Liver (tissue), 9 donors: Measurements from ENCODE around the gene CYP2R1. TPM values are rescaled to one million over a fixed set of nuclear protein-coding genes. Genes with fewer than 3 reads are reported as not detected.

Experiments used
- DNase-seq: peaks from one replicate; pipeline ENCODE4 v3.0.0-alpha.2; 2017; ENCODE audit warnings: low spot score
- H3K27ac ChIP-seq, 2 donors: one replicate each; pipeline ENCODE4 v1.7.0; 2013; ENCODE audit warnings: inconsistent platforms in 2 of 2, low read length in 2 of 2, control low read depth in 1 of 2, low read depth in 1 of 2, mild to moderate bottlenecking in 1 of 2
- H3K27me3 ChIP-seq, 4 donors: one replicate each; pipeline versions ENCODE4 v1.6.1 to v1.7.0; 2013; ENCODE audit warnings: low read length in 3 of 4, inconsistent platforms in 1 of 4, mild to moderate bottlenecking in 1 of 4, moderate library complexity in 1 of 4; ENCODE audit not compliant: control insufficient read depth in 4 of 4, insufficient read depth in 4 of 4
- H3K36me3 ChIP-seq, 4 donors: one replicate each; pipeline versions ENCODE4 v1.6.1 to v1.7.0; 2013; ENCODE audit warnings: low read length in 3 of 4, mild to moderate bottlenecking in 3 of 4, low read depth in 1 of 4, moderate library complexity in 1 of 4; ENCODE audit not compliant: control insufficient read depth in 4 of 4, insufficient read depth in 3 of 4
- H3K4me1 ChIP-seq, 4 donors: one replicate each; pipeline versions ENCODE4 v1.6.1 to v1.7.0; 2013; ENCODE audit warnings: low read length in 3 of 4, mild to moderate bottlenecking in 3 of 4, moderate library complexity in 1 of 4; ENCODE audit not compliant: control insufficient read depth in 4 of 4, insufficient read depth in 4 of 4
- H3K4me3 ChIP-seq, 3 donors: one replicate each; pipeline versions ENCODE4 v1.6.1 to v1.7.0; 2013; ENCODE audit warnings: low read length in 3 of 3, control low read depth in 1 of 3, low read depth in 1 of 3, mild to moderate bottlenecking in 1 of 3
- H3K9ac ChIP-seq, 2 donors: one replicate each; pipeline ENCODE4 v1.7.0; 2013; ENCODE audit warnings: low read length in 2 of 2, mild to moderate bottlenecking in 2 of 2, moderate library complexity in 2 of 2, control low read depth in 1 of 2, low read depth in 1 of 2
- H3K9me3 ChIP-seq, 4 donors: one replicate each; pipeline versions ENCODE4 v1.6.1 to v1.7.0; 2013; ENCODE audit warnings: low read length in 3 of 4; ENCODE audit not compliant: control insufficient read depth in 4 of 4
- EGR1 ChIP-seq, 2 donors: IDR thresholded peaks; 2 replicates each; pipeline ENCODE4 v1.6.1; 2016 to 2018; ENCODE audit warnings: antibody characterized with exemption in 2 of 2, low read depth in 2 of 2
- FOXA1 ChIP-seq: IDR thresholded peaks from 2 replicates; pipeline ENCODE4 v1.6.1; 2016; ENCODE audit warnings: antibody characterized with exemption
- FOXA2 ChIP-seq: IDR thresholded peaks from 2 replicates; pipeline ENCODE4 v1.6.1; 2016; ENCODE audit warnings: antibody characterized with exemption
- GABPA ChIP-seq, 2 donors: IDR thresholded peaks in 1 of 2; conservative IDR thresholded peaks in 1 of 2; 2 replicates each; pipeline ENCODE4 v1.6.1; 2016; ENCODE audit warnings: antibody characterized with exemption in 2 of 2, mild to moderate bottlenecking in 1 of 2, moderate library complexity in 1 of 2
- HNF4A ChIP-seq, 2 donors: conservative IDR thresholded peaks; 2 replicates each; pipeline ENCODE4 v1.6.1; 2016; ENCODE audit warnings: antibody characterized with exemption in 2 of 2, mild to moderate bottlenecking in 2 of 2
- HNF4G ChIP-seq: IDR thresholded peaks from 2 replicates; pipeline ENCODE4 v1.6.1; 2016; ENCODE audit warnings: antibody characterized with exemption
- JUND ChIP-seq, 2 donors: IDR thresholded peaks; 2 replicates each; pipeline ENCODE4 v1.6.1; 2016; ENCODE audit warnings: antibody characterized with exemption in 2 of 2
- NR2F2 ChIP-seq: IDR thresholded peaks from 2 replicates; pipeline ENCODE4 v1.6.1; 2016; ENCODE audit warnings: antibody characterized with exemption
- RAD21 ChIP-seq, 2 donors: IDR thresholded peaks; 2 replicates each; pipeline ENCODE4 v1.6.1; 2016; ENCODE audit warnings: antibody characterized with exemption in 2 of 2, mild to moderate bottlenecking in 2 of 2
- RXRA ChIP-seq, 2 donors: IDR thresholded peaks; 2 replicates each; pipeline ENCODE4 v1.6.1; 2017 to 2018; ENCODE audit warnings: antibody characterized with exemption in 2 of 2, mild to moderate bottlenecking in 1 of 2
- SP1 ChIP-seq: IDR thresholded peaks from 2 replicates; pipeline ENCODE4 v1.6.1; 2018; ENCODE audit warnings: antibody characterized with exemption, mild to moderate bottlenecking
- TAF1 ChIP-seq: conservative IDR thresholded peaks from 2 replicates; pipeline ENCODE4 v1.6.1; 2016; ENCODE audit warnings: antibody characterized with exemption, mild to moderate bottlenecking
- YY1 ChIP-seq: IDR thresholded peaks from 2 replicates; pipeline ENCODE4 v1.6.1; 2016; ENCODE audit warnings: antibody characterized with exemption, mild to moderate bottlenecking
- WGBS: extraction: QIAGEN DNeasy Blood & Tissue Kit; methylation state at CpG from one replicate; pipeline ENCODE4 v1.1.7; 2013; 5-methylcytosine and 5-hydroxymethylcytosine counted together
- polyA plus RNA-seq, 2 donors: library from polyadenylated mRNA; stranded (reverse) in 1 of 2; unstranded in 1 of 2; fragments of 200-250 nt in 1 of 2; fragments of >200 nt in 1 of 2; fragmentation: Nextera tagmentation in 1 of 2; extraction: Ambion mirVana in 1 of 2; gene quantifications; one replicate each; pipeline versions ENCODE4 v1.2.1 to v1.2.3, GENCODE V29; 2013 to 2015
- total RNA-seq, 2 donors: library from RNA; depleted of rRNA; stranded (reverse); fragments of >200 nt; gene quantifications; one replicate each; pipeline ENCODE4 v1.2.3, GENCODE V29; 2014
- TF ChIP-seq, protein P1 (sequence below): IDR thresholded peaks from 2 replicates; pipeline ENCODE4 v1.6.1; 2016; ENCODE audit warnings: antibody characterized with exemption
- TF ChIP-seq, protein P2 (sequence below): IDR thresholded peaks from 2 replicates; pipeline ENCODE4 v1.6.1; 2016; ENCODE audit warnings: antibody characterized with exemption
- TF ChIP-seq, protein P3 (sequence below): IDR thresholded peaks from 2 replicates; pipeline ENCODE4 v1.6.1; 2016; ENCODE audit warnings: antibody characterized with exemption, mild to moderate bottlenecking
- TF ChIP-seq, protein P4 (sequence below): IDR thresholded peaks from 2 replicates; pipeline ENCODE4 v1.6.1; 2016; ENCODE audit warnings: antibody characterized with exemption
- TF ChIP-seq, protein P5 (sequence below): fragments of 150-350 bp; IDR thresholded peaks from 2 replicates; pipeline ENCODE4 v1.5.1; 2017; ENCODE audit warnings: improper control_type of control experiment, low read depth, low read length; ENCODE audit not compliant: missing input control
- donor health status: healthy.
- donor health status: healthy.
- donor health status: healthy.
- donor health status: healthy.
- donor health status: healthy.

CYP2R1 gene, protein sequence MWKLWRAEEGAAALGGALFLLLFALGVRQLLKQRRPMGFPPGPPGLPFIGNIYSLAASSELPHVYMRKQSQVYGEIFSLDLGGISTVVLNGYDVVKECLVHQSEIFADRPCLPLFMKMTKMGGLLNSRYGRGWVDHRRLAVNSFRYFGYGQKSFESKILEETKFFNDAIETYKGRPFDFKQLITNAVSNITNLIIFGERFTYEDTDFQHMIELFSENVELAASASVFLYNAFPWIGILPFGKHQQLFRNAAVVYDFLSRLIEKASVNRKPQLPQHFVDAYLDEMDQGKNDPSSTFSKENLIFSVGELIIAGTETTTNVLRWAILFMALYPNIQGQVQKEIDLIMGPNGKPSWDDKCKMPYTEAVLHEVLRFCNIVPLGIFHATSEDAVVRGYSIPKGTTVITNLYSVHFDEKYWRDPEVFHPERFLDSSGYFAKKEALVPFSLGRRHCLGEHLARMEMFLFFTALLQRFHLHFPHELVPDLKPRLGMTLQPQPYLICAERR
- total RNA-seq (1 to 10 TPM; 5.8 to 7.5 TPM), polyA plus RNA-seq (1 to 10 TPM; 3.2 to 8.2 TPM)

DNA sequence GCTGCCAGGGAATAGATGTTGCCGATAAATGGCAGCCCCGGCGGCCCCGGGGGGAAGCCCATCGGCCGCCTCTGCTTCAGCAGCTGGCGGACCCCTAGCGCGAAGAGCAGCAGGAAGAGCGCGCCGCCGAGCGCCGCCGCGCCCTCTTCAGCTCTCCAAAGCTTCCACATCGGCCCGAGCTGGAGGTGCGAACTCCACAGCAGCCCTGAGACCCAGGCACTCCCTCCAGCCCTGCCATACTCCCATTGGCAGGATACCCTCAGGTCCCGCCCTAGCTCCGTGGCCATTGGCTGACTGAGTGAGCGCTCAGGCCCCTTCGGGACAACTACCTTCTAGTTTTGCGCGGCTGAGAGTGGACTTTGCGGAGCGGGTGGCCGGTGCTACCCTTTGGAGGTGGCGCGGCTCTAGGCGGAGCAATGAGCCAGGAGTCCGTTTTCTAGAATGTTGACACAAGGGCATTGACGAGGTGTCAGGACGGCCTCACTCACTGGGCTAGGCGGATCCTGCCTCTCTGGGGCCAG is at the start of gene CYP2R1:
Gene CYP2R1 (minus strand): TSS at position 196 of the 521 bp plus-strand sequence. CDS start 26 bp downstream, at position 170.
- WGBS: under 1% methylated on average over 36 of the region's 36 CpGs
- peaks cover 3 to 20% (median 9%) of the 10 kb centered on the region in 4 donors for H3K4me1 ChIP-seq
- no peak for TF ChIP-seq GABPA (IDR thresholded peaks at IDR 0.05 in 1 of 2, conservative IDR thresholded peaks at IDR 0.05 in 1 of 2)
- TF ChIP-seq EGR1 (IDR thresholded peaks at IDR 0.05; ENCODE audit: low read depth in 2 of 2): no peak
- no peak for TF ChIP-seq JUND (IDR thresholded peaks at IDR 0.05)
- TF ChIP-seq HNF4A (conservative IDR thresholded peaks at IDR 0.05): peak; percentile 61 to 67
- peak; percentile 52 for TF ChIP-seq TAF1
- TF ChIP-seq FOXA2: peak; percentile 63
- TF ChIP-seq, protein P1, sequence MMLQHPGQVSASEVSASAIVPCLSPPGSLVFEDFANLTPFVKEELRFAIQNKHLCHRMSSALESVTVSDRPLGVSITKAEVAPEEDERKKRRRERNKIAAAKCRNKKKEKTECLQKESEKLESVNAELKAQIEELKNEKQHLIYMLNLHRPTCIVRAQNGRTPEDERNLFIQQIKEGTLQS: no peak
- no peak for TF ChIP-seq HNF4G
- peak; percentile 45 to 69 for TF ChIP-seq RXRA (IDR thresholded peaks at IDR 0.05)
- TF ChIP-seq, protein P2, sequence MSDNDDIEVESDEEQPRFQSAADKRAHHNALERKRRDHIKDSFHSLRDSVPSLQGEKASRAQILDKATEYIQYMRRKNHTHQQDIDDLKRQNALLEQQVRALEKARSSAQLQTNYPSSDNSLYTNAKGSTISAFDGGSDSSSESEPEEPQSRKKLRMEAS: peak; percentile 58
- no peak for TF ChIP-seq FOXA1
- TF ChIP-seq, protein P3, sequence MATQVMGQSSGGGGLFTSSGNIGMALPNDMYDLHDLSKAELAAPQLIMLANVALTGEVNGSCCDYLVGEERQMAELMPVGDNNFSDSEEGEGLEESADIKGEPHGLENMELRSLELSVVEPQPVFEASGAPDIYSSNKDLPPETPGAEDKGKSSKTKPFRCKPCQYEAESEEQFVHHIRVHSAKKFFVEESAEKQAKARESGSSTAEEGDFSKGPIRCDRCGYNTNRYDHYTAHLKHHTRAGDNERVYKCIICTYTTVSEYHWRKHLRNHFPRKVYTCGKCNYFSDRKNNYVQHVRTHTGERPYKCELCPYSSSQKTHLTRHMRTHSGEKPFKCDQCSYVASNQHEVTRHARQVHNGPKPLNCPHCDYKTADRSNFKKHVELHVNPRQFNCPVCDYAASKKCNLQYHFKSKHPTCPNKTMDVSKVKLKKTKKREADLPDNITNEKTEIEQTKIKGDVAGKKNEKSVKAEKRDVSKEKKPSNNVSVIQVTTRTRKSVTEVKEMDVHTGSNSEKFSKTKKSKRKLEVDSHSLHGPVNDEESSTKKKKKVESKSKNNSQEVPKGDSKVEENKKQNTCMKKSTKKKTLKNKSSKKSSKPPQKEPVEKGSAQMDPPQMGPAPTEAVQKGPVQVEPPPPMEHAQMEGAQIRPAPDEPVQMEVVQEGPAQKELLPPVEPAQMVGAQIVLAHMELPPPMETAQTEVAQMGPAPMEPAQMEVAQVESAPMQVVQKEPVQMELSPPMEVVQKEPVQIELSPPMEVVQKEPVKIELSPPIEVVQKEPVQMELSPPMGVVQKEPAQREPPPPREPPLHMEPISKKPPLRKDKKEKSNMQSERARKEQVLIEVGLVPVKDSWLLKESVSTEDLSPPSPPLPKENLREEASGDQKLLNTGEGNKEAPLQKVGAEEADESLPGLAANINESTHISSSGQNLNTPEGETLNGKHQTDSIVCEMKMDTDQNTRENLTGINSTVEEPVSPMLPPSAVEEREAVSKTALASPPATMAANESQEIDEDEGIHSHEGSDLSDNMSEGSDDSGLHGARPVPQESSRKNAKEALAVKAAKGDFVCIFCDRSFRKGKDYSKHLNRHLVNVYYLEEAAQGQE: peak; percentile 50
- TF ChIP-seq NR2F2: no peak
- TF ChIP-seq RAD21 (IDR thresholded peaks at IDR 0.05): peak in 1 of 2 donors; percentile 21
- TF ChIP-seq, protein P4, sequence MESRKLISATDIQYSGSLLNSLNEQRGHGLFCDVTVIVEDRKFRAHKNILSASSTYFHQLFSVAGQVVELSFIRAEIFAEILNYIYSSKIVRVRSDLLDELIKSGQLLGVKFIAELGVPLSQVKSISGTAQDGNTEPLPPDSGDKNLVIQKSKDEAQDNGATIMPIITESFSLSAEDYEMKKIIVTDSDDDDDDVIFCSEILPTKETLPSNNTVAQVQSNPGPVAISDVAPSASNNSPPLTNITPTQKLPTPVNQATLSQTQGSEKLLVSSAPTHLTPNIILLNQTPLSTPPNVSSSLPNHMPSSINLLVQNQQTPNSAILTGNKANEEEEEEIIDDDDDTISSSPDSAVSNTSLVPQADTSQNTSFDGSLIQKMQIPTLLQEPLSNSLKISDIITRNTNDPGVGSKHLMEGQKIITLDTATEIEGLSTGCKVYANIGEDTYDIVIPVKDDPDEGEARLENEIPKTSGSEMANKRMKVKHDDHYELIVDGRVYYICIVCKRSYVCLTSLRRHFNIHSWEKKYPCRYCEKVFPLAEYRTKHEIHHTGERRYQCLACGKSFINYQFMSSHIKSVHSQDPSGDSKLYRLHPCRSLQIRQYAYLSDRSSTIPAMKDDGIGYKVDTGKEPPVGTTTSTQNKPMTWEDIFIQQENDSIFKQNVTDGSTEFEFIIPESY: no peak
- TF ChIP-seq YY1: peak; percentile 25
- TF ChIP-seq, protein P5, sequence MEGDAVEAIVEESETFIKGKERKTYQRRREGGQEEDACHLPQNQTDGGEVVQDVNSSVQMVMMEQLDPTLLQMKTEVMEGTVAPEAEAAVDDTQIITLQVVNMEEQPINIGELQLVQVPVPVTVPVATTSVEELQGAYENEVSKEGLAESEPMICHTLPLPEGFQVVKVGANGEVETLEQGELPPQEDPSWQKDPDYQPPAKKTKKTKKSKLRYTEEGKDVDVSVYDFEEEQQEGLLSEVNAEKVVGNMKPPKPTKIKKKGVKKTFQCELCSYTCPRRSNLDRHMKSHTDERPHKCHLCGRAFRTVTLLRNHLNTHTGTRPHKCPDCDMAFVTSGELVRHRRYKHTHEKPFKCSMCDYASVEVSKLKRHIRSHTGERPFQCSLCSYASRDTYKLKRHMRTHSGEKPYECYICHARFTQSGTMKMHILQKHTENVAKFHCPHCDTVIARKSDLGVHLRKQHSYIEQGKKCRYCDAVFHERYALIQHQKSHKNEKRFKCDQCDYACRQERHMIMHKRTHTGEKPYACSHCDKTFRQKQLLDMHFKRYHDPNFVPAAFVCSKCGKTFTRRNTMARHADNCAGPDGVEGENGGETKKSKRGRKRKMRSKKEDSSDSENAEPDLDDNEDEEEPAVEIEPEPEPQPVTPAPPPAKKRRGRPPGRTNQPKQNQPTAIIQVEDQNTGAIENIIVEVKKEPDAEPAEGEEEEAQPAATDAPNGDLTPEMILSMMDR: no peak
- peak; percentile 89 for TF ChIP-seq SP1
- H3K9ac ChIP-seq: peak within 1 kb of the TSS; percentile 73 to 84
- H3K27ac ChIP-seq: peak within 1 kb of the TSS; percentile 82 to 89
- DNase-seq: peak; percentile 95
- peak within 1 kb of the TSS; percentile 61 to 84 (median 84) for H3K4me3 ChIP-seq
- H3K36me3 ChIP-seq: no peaks in the 10 kb centered on the region
- H3K9me3 ChIP-seq: no peaks in the 10 kb centered on the region
- no peaks in the 10 kb centered on the region for H3K27me3 ChIP-seq
